Osteocyte (in vitro differentiated cells): Measurements from ENCODE around the gene GRIN2C. TPM values are rescaled to one million over a fixed set of nuclear protein-coding genes. Genes with fewer than 3 reads are reported as not detected.
A peak's percentile ranks its signal among the peaks of the same experiment; 100 is the strongest.

Source experiments
- DNase-seq: peaks from one replicate; pipeline ENCODE4 v3.0.0; 2021; ENCODE audit warnings: mixed read lengths; ENCODE audit not compliant: unreplicated experiment; ENCODE audit errors: extremely low spot score
- H3K27ac Mint-ChIP-seq: one replicate; pipeline ENCODE4 v1.8.0; 2021; ENCODE audit warnings: mild to moderate bottlenecking, mixed read lengths; ENCODE audit not compliant: unreplicated experiment
- H3K27me3 Mint-ChIP-seq: one replicate; pipeline ENCODE4 v1.8.0; 2021; ENCODE audit warnings: mixed read lengths; ENCODE audit not compliant: unreplicated experiment
- H3K36me3 Mint-ChIP-seq: one replicate; pipeline ENCODE4 v1.8.0; 2021; ENCODE audit warnings: mixed read lengths; ENCODE audit not compliant: unreplicated experiment
- H3K4me1 Mint-ChIP-seq: one replicate; pipeline ENCODE4 v1.8.0; 2021; ENCODE audit warnings: mixed read lengths; ENCODE audit not compliant: unreplicated experiment
- H3K4me3 Mint-ChIP-seq: one replicate; pipeline ENCODE4 v1.8.0; 2021; ENCODE audit warnings: mild to moderate bottlenecking, moderate library complexity, mixed read lengths; ENCODE audit not compliant: unreplicated experiment
- H3K9me3 Mint-ChIP-seq: one replicate; pipeline ENCODE4 v1.8.0; 2021; ENCODE audit warnings: mixed read lengths; ENCODE audit not compliant: unreplicated experiment
- total RNA-seq: library from RNA; stranded (reverse); gene quantifications from 2 replicates; pipeline ENCODE4 v1.2.1, GENCODE V29; 2021
- TF ChIP-seq, protein P1 (sequence below): fragments of 200-600 bp; sonication (generic); IDR thresholded peaks from 2 replicates; pipeline ENCODE4 v1.5.0; 2021; ENCODE audit warnings: antibody characterized with exemption, mild to moderate bottlenecking, moderate library complexity

The GRIN2C gene
- total RNA-seq, 1 donor from 2014 or later = 0.13 TPM

DNA sequence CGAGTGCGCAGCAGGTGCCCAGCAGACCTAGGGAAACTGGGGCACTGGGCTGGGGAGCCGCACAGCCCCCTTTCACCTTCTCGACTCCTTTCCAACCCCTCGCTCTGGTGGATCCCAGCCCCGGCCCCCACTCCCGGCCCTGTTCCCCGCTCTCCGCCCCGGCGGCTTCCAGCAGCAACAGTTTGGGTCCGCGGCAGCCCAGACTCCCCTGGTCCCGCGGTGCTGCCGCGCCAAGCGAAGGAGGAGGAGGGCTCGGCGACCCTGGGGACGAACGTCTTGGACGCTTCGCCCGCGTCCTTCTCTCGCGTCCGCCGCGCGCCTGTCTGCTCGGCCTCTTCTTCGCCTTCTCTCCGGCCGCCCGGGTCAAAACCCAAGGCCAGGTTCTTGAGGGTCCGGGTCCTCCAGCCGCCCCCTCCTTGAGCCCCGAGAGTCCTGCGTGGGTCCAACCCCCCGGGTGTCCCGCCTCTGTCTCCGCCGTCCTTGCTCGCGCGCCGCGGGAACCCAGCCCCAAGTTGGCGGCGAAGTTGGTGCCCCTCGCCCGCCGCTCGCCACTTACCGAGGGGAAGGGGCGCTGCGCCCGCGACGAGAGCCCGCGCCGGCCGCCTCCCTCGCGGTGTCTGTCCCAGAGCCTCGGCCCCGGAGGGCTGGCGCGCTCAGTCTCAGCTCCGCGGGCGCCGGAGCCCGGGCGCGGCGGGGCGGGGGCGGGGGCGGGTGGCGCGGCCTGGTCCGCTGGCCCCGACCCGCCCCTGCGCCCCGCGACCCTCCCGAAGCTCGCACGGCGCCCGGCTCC lies 1.4 kb upstream of the GRIN2C start:
- peaks cover 39% of the 10 kb centered on the region for H3K27me3 Mint-ChIP-seq
- no peaks in the 10 kb centered on the region for H3K9me3 Mint-ChIP-seq
- peaks cover 19% of the 10 kb centered on the region for H3K4me1 Mint-ChIP-seq
- peak overlapping the region; percentile 44 for H3K4me3 Mint-ChIP-seq
- DNase-seq = no peak
- no peak overlapping the region for H3K27ac Mint-ChIP-seq
- H3K36me3 Mint-ChIP-seq = peaks cover 3% of the 10 kb centered on the region
- TF ChIP-seq, protein P1, sequence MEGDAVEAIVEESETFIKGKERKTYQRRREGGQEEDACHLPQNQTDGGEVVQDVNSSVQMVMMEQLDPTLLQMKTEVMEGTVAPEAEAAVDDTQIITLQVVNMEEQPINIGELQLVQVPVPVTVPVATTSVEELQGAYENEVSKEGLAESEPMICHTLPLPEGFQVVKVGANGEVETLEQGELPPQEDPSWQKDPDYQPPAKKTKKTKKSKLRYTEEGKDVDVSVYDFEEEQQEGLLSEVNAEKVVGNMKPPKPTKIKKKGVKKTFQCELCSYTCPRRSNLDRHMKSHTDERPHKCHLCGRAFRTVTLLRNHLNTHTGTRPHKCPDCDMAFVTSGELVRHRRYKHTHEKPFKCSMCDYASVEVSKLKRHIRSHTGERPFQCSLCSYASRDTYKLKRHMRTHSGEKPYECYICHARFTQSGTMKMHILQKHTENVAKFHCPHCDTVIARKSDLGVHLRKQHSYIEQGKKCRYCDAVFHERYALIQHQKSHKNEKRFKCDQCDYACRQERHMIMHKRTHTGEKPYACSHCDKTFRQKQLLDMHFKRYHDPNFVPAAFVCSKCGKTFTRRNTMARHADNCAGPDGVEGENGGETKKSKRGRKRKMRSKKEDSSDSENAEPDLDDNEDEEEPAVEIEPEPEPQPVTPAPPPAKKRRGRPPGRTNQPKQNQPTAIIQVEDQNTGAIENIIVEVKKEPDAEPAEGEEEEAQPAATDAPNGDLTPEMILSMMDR = no peak

DNA sequence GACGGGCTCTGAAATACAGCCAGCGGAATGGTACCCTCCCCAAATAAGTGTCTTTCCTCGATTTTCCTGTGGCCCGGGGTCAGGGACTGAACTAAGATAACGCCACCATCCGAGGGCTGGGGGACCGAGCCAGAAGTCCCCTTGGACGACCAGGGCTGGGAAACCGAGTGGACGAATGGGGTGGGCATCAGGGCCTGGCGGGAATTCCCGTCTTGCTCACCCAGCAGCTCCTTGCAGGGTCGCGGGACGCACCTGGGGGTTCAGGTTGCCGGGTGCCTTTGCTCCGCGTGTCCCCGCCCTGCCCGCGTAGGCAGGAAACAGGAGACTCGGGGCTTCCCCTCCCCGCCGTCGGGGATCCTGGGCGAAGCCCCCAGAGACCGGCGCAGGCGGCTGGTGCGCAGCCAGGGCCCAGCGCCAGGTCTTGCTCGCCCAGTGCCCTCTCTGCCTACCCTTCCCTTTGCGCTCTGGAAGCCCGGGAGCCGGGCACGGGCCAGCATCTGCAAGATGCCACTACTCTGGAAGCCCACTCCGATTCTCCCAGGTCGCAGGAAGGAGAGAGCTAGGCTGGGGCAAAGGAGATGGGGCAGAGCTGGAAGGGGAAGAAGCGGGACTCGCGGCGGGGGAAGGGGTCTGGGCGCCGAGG lies 665 bp upstream of the GRIN2C start:
- TF ChIP-seq, protein P1 = no peak
- Mint-ChIP-seq H3K36me3 (peaks cover 3% of the 10 kb centered on the region), H3K4me3 (peak overlapping the region; percentile 48), H3K4me1 (peaks cover 19% of the 10 kb centered on the region), H3K27me3 (peaks cover 44% of the 10 kb centered on the region), H3K9me3 (no peaks in the 10 kb centered on the region), H3K27ac (no peak overlapping the region)
- no peak for DNase-seq

DNA sequence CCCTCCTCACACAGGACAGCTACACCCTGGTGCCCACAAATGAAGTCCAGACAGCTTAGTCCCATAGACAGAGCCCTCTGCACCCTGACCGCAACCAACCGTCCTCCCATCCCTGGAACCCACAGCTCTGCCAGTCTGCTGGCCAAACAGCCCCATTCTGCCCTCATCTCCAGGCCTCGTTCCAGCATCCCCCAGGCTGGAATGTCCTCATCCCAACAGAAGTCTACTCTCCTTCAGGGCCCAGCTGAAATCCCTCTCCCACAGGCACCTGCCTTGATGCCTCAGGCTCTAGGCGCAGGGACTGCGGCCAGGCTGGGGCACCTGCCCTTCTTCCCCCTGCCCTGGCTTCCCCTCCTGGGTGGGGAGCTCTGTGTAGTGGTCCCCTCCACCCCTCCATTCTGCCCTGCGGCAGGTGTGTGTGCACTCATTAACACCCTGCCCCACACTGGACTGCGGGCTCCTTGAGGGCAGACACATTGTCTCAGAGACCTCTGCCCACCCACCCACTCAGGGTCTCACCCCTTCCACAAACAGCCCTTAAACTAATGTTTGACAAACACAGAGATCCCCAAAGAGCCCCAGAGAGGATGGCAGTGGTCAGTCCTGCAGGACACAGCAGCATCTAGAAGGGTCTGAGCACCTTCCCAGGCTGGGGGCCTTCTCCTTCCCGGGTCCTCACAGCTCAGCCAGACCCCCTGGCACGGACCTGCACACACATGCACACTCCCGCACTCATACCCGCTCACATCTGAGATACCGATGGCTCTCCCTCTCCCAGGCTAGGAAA lies 820 bp downstream of the GRIN2C start:
- H3K4me1 Mint-ChIP-seq = peaks cover 16% of the 10 kb centered on the region
- TF ChIP-seq, protein P1 = no peak
- peaks cover 57% of the 10 kb centered on the region for H3K27me3 Mint-ChIP-seq
- peaks cover 3% of the 10 kb centered on the region for H3K36me3 Mint-ChIP-seq
- DNase-seq = no peak
- no peaks in the 10 kb centered on the region for H3K9me3 Mint-ChIP-seq
- peak overlapping the region; percentile 32 for H3K4me3 Mint-ChIP-seq
- H3K27ac Mint-ChIP-seq = no peak overlapping the region

DNA sequence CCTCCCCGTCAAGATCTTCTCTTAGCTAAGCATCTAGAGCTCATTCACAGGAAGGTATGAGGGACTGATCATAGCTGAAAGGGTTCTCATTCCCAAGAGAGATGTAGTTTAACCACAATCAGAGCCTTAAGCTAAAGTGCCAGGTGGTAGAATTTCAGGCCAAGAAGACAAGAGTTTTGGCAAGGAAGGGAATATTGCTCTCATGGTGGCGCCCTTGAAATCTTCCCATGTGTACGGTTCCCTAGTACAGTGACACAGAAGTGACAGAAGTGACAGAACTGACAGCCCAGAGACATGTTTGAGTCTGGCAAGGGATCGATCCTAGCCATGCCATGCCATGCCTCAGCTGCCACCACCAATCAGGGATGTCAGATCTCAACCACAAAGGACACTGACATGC lies 2.5 kb downstream of the GRIN2C start:
- H3K4me3 Mint-ChIP-seq = no peak overlapping the region
- H3K9me3 Mint-ChIP-seq = no peaks in the 10 kb centered on the region
- no peak for DNase-seq
- H3K4me1 Mint-ChIP-seq = peaks cover 20% of the 10 kb centered on the region
- H3K27ac Mint-ChIP-seq = no peak overlapping the region
- no peaks in the 10 kb centered on the region for H3K36me3 Mint-ChIP-seq
- TF ChIP-seq, protein P1 = no peak
- peaks cover 69% of the 10 kb centered on the region for H3K27me3 Mint-ChIP-seq

DNA sequence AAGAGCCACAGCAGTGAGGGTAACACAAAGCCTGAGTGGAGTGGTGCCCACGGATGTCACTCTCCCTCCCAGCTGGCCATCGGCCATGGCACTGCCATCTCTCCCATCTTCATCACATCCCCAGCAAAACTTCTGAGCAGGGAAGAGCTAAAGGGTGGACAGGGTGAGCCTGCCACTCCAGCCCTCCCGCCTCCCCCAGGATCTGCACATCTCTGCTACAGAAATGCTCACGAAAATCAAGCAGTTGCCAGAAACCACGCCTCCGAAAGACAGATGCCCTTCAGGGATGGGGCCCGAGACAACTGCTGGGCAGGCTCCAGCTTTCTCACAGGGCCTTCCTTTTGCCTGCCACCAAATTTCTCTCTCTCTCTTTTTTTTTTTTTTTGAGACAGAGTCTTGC lies 3.6 kb downstream of the GRIN2C start:
- TF ChIP-seq, protein P1 = no peak
- H3K9me3 Mint-ChIP-seq = no peaks in the 10 kb centered on the region
- peaks cover 69% of the 10 kb centered on the region for H3K27me3 Mint-ChIP-seq

More for the DNA sequence above, 3.6 kb downstream of the GRIN2C start:
- Mint-ChIP-seq H3K36me3 (no peaks in the 10 kb centered on the region), H3K4me1 (peaks cover 15% of the 10 kb centered on the region), H3K4me3 (no peak overlapping the region), H3K27ac (no peak overlapping the region)
- DNase-seq = no peak
